HFFc6 (cell line): ENCODE data around the gene HERPUD1. TPM values are rescaled to one million over a fixed set of nuclear protein-coding genes. Genes with fewer than 3 reads are reported as not detected.

Experiments used
- DNase-seq: peaks from one replicate; pipeline ENCODE4 v3.0.0-alpha.2; 2018
- H3K27ac Mint-ChIP-seq: 2 replicates; pipeline ENCODE4 v1.8.0; 2020; ENCODE audit warnings: mild to moderate bottlenecking, mixed read lengths
- H3K27me3 Mint-ChIP-seq: 2 replicates; pipeline ENCODE4 v1.8.0; 2021; ENCODE audit warnings: mild to moderate bottlenecking, moderate library complexity, mixed read lengths; ENCODE audit not compliant: insufficient read depth
- H3K36me3 Mint-ChIP-seq: 2 replicates; pipeline ENCODE4 v1.8.0; 2021; ENCODE audit warnings: low read depth, mixed read lengths
- H3K4me1 Mint-ChIP-seq: 2 replicates; pipeline ENCODE4 v1.8.0; 2020; ENCODE audit warnings: low read depth, mixed read lengths
- H3K4me3 Mint-ChIP-seq: 2 replicates; pipeline ENCODE4 v1.8.0; 2020; ENCODE audit warnings: mild to moderate bottlenecking, moderate library complexity, mixed read lengths
- H3K9me3 Mint-ChIP-seq: 2 replicates; pipeline ENCODE4 v1.8.0; 2020; ENCODE audit warnings: mild to moderate bottlenecking, mixed read lengths
- total RNA-seq, 6 experiments: library from RNA; stranded (reverse); fragmentation: NEBNext Ultra II Directional; extraction: Animal tissue kit (Norgen Biotek cat#: 25700); gene quantifications; 2 replicates in 1 of 6; 3 replicates in 5 of 6; pipeline ENCODE4 v1.2.3, GENCODE V29; 2021
- TF ChIP-seq, protein P1 (sequence below): fragments of 200-600 bp; sonication (generic); IDR thresholded peaks from 2 replicates; pipeline ENCODE4 v1.5.0; 2021; ENCODE audit warnings: antibody characterized with exemption, mild to moderate bottlenecking

The HERPUD1 gene
- total RNA-seq, 6 experiments from 2014 or later: 87.9 to 109 (median 96.9) TPM

DNA sequence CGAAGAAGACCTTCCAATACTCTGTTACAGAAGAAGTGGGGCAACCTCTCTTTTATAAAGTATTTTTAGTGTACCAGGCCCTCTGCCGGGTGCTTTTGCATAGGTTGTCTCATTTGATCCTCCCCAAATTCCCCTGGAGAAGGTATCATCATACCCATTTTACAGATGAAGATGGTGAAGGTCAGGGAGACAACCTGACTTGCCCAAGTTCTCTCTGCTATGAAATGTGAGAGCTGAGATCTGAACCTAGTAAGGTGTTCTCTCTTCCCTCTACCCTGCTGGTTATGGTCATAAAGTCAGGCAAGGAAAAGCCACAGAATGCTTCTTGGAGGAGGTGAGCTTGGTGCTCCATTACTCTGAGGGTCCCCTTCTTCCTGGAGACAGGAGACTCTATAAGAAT is 28.1 kb upstream of the HERPUD1 start:
- Mint-ChIP-seq H3K36me3 (no peaks in the 10 kb centered on the region), H3K27me3 (peaks cover 19% of the 10 kb centered on the region), H3K9me3 (no peaks in the 10 kb centered on the region), H3K4me1 (peaks cover 2% of the 10 kb centered on the region), H3K4me3 (no peak overlapping the region), H3K27ac (no peak overlapping the region)
- TF ChIP-seq, protein P1, sequence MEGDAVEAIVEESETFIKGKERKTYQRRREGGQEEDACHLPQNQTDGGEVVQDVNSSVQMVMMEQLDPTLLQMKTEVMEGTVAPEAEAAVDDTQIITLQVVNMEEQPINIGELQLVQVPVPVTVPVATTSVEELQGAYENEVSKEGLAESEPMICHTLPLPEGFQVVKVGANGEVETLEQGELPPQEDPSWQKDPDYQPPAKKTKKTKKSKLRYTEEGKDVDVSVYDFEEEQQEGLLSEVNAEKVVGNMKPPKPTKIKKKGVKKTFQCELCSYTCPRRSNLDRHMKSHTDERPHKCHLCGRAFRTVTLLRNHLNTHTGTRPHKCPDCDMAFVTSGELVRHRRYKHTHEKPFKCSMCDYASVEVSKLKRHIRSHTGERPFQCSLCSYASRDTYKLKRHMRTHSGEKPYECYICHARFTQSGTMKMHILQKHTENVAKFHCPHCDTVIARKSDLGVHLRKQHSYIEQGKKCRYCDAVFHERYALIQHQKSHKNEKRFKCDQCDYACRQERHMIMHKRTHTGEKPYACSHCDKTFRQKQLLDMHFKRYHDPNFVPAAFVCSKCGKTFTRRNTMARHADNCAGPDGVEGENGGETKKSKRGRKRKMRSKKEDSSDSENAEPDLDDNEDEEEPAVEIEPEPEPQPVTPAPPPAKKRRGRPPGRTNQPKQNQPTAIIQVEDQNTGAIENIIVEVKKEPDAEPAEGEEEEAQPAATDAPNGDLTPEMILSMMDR: no peak
- no peak for DNase-seq

DNA sequence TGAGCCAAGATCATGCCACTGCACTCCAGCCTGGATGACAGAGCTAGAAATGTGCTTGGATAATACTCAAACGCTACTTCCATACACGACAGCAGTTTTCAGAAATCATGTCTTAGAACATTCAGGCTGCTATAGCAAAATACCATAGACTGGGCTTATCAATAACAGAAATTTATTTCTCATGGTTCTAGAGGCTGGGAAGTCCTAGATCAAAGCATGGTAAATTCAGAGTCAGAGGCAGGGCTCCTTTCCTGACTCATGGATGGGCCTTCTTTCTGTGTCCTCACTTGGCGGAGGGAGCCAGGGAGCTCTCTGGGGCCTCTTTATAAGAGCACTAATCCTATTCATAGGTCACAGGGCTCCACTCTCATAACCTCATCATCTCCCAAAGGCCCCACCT is 24.5 kb upstream of the HERPUD1 start:
- H3K9me3 Mint-ChIP-seq: no peaks in the 10 kb centered on the region
- no peak for DNase-seq
- H3K27ac Mint-ChIP-seq: no peak overlapping the region
- H3K36me3 Mint-ChIP-seq: no peaks in the 10 kb centered on the region
- peaks cover 10% of the 10 kb centered on the region for H3K27me3 Mint-ChIP-seq
- TF ChIP-seq, protein P1: no peak
- H3K4me3 Mint-ChIP-seq: no peak overlapping the region
- H3K4me1 Mint-ChIP-seq: peaks cover 34% of the 10 kb centered on the region

DNA sequence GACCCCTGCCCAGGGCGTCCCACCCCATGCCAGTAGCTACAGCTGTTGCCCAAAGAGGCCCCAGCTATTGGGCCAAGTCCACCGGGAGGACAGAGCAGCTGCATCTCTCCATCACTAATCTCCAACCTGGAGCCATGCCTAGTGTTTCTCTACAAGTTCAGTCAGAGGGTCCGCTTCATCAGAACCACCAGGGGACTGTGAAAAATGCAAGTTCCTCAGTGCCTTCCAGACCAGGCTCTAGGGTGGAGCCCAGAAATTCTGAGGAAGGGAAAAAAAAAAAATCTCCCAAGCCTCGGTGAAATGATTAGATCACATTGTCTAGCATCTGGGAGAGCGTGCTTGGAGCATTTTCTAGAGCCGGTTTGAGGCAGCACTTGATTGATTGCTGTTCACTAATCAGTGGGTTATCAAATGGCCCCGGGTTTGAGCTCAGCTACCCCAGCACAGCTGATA is 22.4 kb upstream of the HERPUD1 start:
- H3K4me1 Mint-ChIP-seq: peaks cover 49% of the 10 kb centered on the region
- no peak for DNase-seq
- H3K4me3 Mint-ChIP-seq: no peak overlapping the region
- TF ChIP-seq, protein P1: no peak
- peaks cover 10% of the 10 kb centered on the region for H3K27me3 Mint-ChIP-seq
- H3K9me3 Mint-ChIP-seq: no peaks in the 10 kb centered on the region
- no peak overlapping the region for H3K27ac Mint-ChIP-seq
- H3K36me3 Mint-ChIP-seq: no peaks in the 10 kb centered on the region

DNA sequence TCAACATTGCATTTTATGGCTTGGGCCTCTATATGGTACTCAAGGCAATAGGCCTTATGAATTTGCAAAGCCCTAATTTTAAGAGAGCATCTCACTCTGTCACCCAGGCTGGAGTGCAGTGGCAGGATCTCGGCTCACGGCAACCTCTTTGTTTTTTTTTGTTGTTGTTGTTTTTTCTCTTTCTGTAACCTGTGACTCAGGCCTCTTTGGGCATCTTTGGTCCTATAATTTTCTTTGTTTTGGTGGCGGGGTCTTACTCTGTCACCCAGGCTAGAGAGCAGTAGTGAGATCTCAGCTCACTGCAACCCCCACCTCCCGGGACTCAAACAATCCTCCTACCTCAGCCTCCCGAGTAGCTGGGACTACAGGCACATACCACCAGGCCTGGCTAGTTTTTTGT is 21.8 kb upstream of the HERPUD1 start:
- Mint-ChIP-seq H3K4me1 (peaks cover 49% of the 10 kb centered on the region), H3K4me3 (no peak overlapping the region), H3K36me3 (no peaks in the 10 kb centered on the region), H3K27ac (peak overlapping the region; percentile 77), H3K27me3 (peaks cover 10% of the 10 kb centered on the region), H3K9me3 (no peaks in the 10 kb centered on the region)
- DNase-seq: no peak
- TF ChIP-seq, protein P1: no peak

DNA sequence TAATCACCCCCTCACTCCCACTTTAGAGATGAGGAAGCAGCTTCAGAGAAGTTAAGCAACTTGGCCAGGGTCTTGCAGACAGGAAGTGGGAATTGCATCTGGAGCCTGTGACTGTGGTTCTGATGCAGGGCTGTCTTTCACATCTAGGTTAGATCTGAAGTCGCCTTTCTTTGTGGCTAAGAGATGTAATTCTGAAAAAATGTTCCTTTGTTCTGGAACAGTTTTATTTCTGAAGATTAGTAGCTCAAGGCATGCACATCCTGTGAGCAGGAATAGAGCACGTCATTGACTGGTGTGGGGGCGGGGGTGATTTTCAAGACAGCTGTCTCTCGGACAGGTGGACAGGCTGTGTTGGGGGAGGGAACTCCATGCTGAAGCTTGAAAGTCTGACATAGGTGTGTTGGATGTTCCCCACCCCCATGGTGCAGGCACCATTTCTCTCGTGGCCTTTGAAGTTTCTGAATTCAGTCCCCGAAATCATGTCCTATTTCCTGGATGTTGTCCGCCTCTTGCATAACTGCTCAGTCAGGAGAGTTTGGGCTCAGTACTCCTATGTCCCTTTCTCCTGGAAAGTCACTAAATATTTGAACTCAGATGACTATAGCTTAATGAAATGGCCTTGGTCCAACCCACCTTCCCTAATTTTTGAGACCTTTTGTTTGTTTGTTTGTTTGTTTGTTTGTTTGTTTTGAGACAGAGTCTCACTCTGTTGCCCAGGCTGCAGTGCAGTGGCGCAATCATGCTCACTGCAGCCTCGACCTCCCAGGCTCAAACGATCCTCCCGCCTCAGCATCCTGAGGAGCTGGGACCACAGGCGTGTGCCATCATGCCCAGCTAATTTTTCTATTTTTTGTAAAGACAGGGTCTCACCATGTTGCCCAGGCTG is 21.0 kb upstream of the HERPUD1 start:
- peaks cover 10% of the 10 kb centered on the region for H3K27me3 Mint-ChIP-seq
- TF ChIP-seq, protein P1: no peak
- peak overlapping the region; percentile 77 for H3K27ac Mint-ChIP-seq
- no peaks in the 10 kb centered on the region for H3K9me3 Mint-ChIP-seq
- peak overlapping the region; percentile 36; the same call in 1 of the 2 replicates for H3K4me3 Mint-ChIP-seq
- H3K4me1 Mint-ChIP-seq: peaks cover 49% of the 10 kb centered on the region
- peak; percentile 51 for DNase-seq
- H3K36me3 Mint-ChIP-seq: no peaks in the 10 kb centered on the region
